WTC11 (cell line): Measurements from ENCODE around the gene INTS15. TPM values are rescaled to one million over a fixed set of nuclear protein-coding genes. Genes with fewer than 3 reads are reported as not detected.

Experiments
- ATAC-seq: fragments of 200-7000 bp; cut with Tn5 transposase; 2 replicates; pipeline ENCODE4 v1.10.0; 2021; ENCODE audit warnings: mild to moderate bottlenecking, moderate library complexity
- CTCF ChIA-PET: fragments of 300-600 bp; sonication (Branson Sonifier 250); formaldehyde crosslinking; loops from one replicate; lab custom pipeline; 2021; ENCODE audit warnings: antibody characterized with exemption; lab: Charles Lee
- POLR2A ChIA-PET: fragments of 350-600 bp; sonication (Branson Sonifier 250); formaldehyde crosslinking; loops from one replicate; lab custom pipeline; 2021; ENCODE audit warnings: antibody characterized with exemption; lab: Charles Lee
- DNase-seq: peaks from one replicate; pipeline ENCODE4 v3.0.0; 2021; ENCODE audit warnings: low spot score
- H3K27ac Mint-ChIP-seq: 2 replicates; pipeline ENCODE4 v1.8.0; 2021; ENCODE audit warnings: mixed read lengths
- H3K27me3 Mint-ChIP-seq: 2 replicates; pipeline ENCODE4 v1.8.0; 2021; ENCODE audit warnings: low read depth, mild to moderate bottlenecking, moderate library complexity, mixed read lengths
- H3K36me3 Mint-ChIP-seq: 2 replicates; pipeline ENCODE4 v1.8.0; 2021; ENCODE audit warnings: mixed read lengths
- H3K4me1 Mint-ChIP-seq: 2 replicates; pipeline ENCODE4 v1.8.0; 2022; ENCODE audit warnings: mixed read lengths
- H3K4me3 Mint-ChIP-seq: 2 replicates; pipeline ENCODE4 v1.8.0; 2021; ENCODE audit warnings: mild to moderate bottlenecking, moderate library complexity, mixed read lengths
- H3K9me3 Mint-ChIP-seq: 2 replicates; pipeline ENCODE4 v1.8.0; 2021; ENCODE audit warnings: mixed read lengths
- CREB1 ChIP-seq: sonication (generic); formaldehyde crosslinking; IDR thresholded peaks from 2 replicates; pipeline ENCODE4 v1.8.0; 2023; ENCODE audit warnings: mild to moderate bottlenecking, missing genetic modification reagents
- ESRRA ChIP-seq: sonication (generic); formaldehyde crosslinking; IDR thresholded peaks from 2 replicates; pipeline ENCODE4 v1.8.1; 2022; ENCODE audit warnings: mild to moderate bottlenecking, missing genetic modification reagents, borderline replicate concordance
- FOXJ3 ChIP-seq: sonication (generic); formaldehyde crosslinking; IDR thresholded peaks from 2 replicates; pipeline ENCODE4 v1.9.0; 2021; ENCODE audit warnings: missing genetic modification reagents, mild to moderate bottlenecking, borderline replicate concordance
- FOXP1 ChIP-seq: sonication (generic); formaldehyde crosslinking; IDR thresholded peaks from 2 replicates; pipeline ENCODE4 v1.8.0; 2022; ENCODE audit warnings: missing genetic modification reagents, mild to moderate bottlenecking, moderate library complexity, borderline replicate concordance
- FOXP4 ChIP-seq: sonication (generic); formaldehyde crosslinking; IDR thresholded peaks from 2 replicates; pipeline ENCODE4 v1.8.0; 2022; ENCODE audit warnings: mild to moderate bottlenecking, missing genetic modification reagents
- GRHL2 ChIP-seq: fragments of 250-450 bp; sonication (Bioruptor Pico); IDR thresholded peaks from 2 replicates; pipeline ENCODE4 v1.8.0; 2022; ENCODE audit warnings: mild to moderate bottlenecking, moderate library complexity; ENCODE audit not compliant: insufficient replicate concordance, severe bottlenecking
- GTF2I ChIP-seq: fragments of 250-450 bp; sonication (Bioruptor Pico); conservative IDR thresholded peaks from 2 replicates; pipeline ENCODE4 v1.4.0; 2021; ENCODE audit warnings: mild to moderate bottlenecking
- JAZF1 ChIP-seq: fragments of 250-450 bp; sonication (Bioruptor Pico); IDR thresholded peaks from 2 replicates; pipeline ENCODE4 v1.9.0; 2021; ENCODE audit warnings: moderate library complexity, mild to moderate bottlenecking, inconsistent platforms
- KAT7 ChIP-seq: sonication (generic); formaldehyde crosslinking; IDR thresholded peaks from 2 replicates; pipeline ENCODE4 v1.8.1; 2023; ENCODE audit warnings: missing genetic modification reagents, mild to moderate bottlenecking, borderline replicate concordance
- MLX ChIP-seq: sonication (generic); formaldehyde crosslinking; IDR thresholded peaks from 2 replicates; pipeline ENCODE4 v1.8.1; 2023; ENCODE audit warnings: mild to moderate bottlenecking, missing genetic modification reagents, moderate library complexity
- MYBL2 ChIP-seq: sonication (generic); formaldehyde crosslinking; IDR thresholded peaks from 2 replicates; pipeline ENCODE4 v1.8.1; 2023; ENCODE audit warnings: mild to moderate bottlenecking, moderate library complexity, missing genetic modification reagents
- NFYB ChIP-seq: sonication (generic); formaldehyde crosslinking; conservative IDR thresholded peaks from 2 replicates; pipeline ENCODE4 v1.8.0; 2022; ENCODE audit warnings: low read depth, missing genetic modification reagents
- TP53 ChIP-seq: sonication (generic); formaldehyde crosslinking; IDR thresholded peaks from 2 replicates; pipeline ENCODE4 v1.8.1; 2023; ENCODE audit warnings: mild to moderate bottlenecking, missing genetic modification reagents
- USF1 ChIP-seq: sonication (generic); formaldehyde crosslinking; IDR thresholded peaks from 2 replicates; pipeline ENCODE4 v1.8.0; 2022; ENCODE audit warnings: mild to moderate bottlenecking, missing genetic modification reagents
- ZNF232 ChIP-seq: sonication (generic); formaldehyde crosslinking; IDR thresholded peaks from 2 replicates; pipeline ENCODE4 v1.8.0; 2022; ENCODE audit warnings: mild to moderate bottlenecking, missing genetic modification reagents
- ZNF281 ChIP-seq: sonication (generic); formaldehyde crosslinking; IDR thresholded peaks from 2 replicates; pipeline ENCODE4 v1.8.0; 2023; ENCODE audit warnings: mild to moderate bottlenecking, missing genetic modification reagents
- ZNF317 ChIP-seq: sonication (generic); formaldehyde crosslinking; IDR thresholded peaks from 2 replicates; pipeline ENCODE4 v1.8.1; 2023; ENCODE audit warnings: low read depth, mild to moderate bottlenecking, moderate library complexity, missing genetic modification reagents, borderline replicate concordance
- ZNF396 ChIP-seq: fragments of 250-450 bp; sonication (Bioruptor Pico); IDR thresholded peaks from 2 replicates; pipeline ENCODE4 v1.8.0; 2021; ENCODE audit warnings: mild to moderate bottlenecking, moderate library complexity, borderline replicate concordance
- total RNA-seq: library from RNA; stranded (reverse); gene quantifications from 3 replicates; pipeline ENCODE4 v1.2.3, GENCODE V29; 2021
- TF ChIP-seq, protein P1 (sequence below): sonication (generic); formaldehyde crosslinking; IDR thresholded peaks from 2 replicates; pipeline ENCODE4 v1.8.1; 2022; ENCODE audit warnings: mild to moderate bottlenecking, moderate library complexity, missing genetic modification reagents
- TF ChIP-seq, protein P2 (sequence below): fragments of 250-450 bp; sonication (Bioruptor Pico); IDR thresholded peaks from 2 replicates; pipeline ENCODE4 v1.9.0; 2021; ENCODE audit warnings: moderate library complexity, mild to moderate bottlenecking, inconsistent platforms, borderline replicate concordance

Gene INTS15
- total RNA-seq, 1 experiment from 2014 or later: 28.2 TPM

DNA sequence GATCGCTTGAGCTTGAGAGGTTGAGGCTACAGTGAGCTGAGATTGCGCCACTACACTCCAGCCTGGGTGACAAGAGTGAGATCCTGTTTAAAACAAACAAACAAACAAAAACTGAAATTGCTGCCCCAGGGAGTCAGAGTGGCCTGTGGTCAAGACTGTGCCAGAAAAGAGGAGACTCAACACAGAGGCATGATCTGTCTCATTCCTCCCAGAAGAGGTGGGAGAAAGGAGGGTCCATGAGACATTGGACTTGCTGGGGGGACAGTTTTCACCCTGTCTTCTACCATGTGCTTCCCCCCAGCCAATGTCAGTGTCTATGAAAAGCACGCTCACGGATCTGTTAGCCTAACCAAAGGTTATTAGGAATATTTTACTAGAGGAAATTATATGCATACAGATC is 28.8 kb downstream of the INTS15 start (continued):
- TF ChIP-seq ZNF281 (CRISPR knock-in tag): no peak
- TF ChIP-seq FOXP4 (CRISPR knock-in tag): no peak
- no peak for TF ChIP-seq MYBL2 (CRISPR knock-in tag)
- TF ChIP-seq KAT7 (CRISPR knock-in tag): no peak
- TF ChIP-seq FOXP1 (CRISPR knock-in tag): no peak
- TF ChIP-seq, protein P1, sequence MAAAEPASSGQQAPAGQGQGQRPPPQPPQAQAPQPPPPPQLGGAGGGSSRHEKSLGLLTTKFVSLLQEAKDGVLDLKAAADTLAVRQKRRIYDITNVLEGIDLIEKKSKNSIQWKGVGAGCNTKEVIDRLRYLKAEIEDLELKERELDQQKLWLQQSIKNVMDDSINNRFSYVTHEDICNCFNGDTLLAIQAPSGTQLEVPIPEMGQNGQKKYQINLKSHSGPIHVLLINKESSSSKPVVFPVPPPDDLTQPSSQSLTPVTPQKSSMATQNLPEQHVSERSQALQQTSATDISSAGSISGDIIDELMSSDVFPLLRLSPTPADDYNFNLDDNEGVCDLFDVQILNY: no peak
- no peak for TF ChIP-seq MLX
- no peak for TF ChIP-seq TP53 (CRISPR knock-in tag)

- 0 out of 2 replicates have a peak, but pooled peaks cover 2% of the 10 kb centered on the region for H3K4me1 Mint-ChIP-seq
- no peaks in the 10 kb centered on the region for H3K27me3 Mint-ChIP-seq
- POLR2A ChIA-PET: no interaction called here
- CTCF ChIA-PET: no interaction called here
- ATAC-seq (no peak), DNase-seq (no peak)
- H3K9me3 Mint-ChIP-seq: no peaks in the 10 kb centered on the region
- H3K27ac Mint-ChIP-seq: no peak overlapping the region
- peaks cover 14% of the 10 kb centered on the region for H3K36me3 Mint-ChIP-seq
- no peak overlapping the region for H3K4me3 Mint-ChIP-seq
- TF ChIP-seq FOXJ3 (CRISPR knock-in tag) (no peak), GRHL2 (CRISPR knock-in tag) (no peak), USF1 (CRISPR knock-in tag) (no peak), NFYB (CRISPR knock-in tag) (no peak), FOXP4 (CRISPR knock-in tag) (no peak), CREB1 (CRISPR knock-in tag) (no peak), ZNF317 (CRISPR knock-in tag) (no peak), JAZF1 (CRISPR knock-in tag) (no peak), GTF2I (CRISPR knock-in tag) (no peak), ESRRA (CRISPR knock-in tag) (no peak), ZNF396 (CRISPR knock-in tag) (no peak), ZNF232 (no peak)
- TF ChIP-seq, protein P2, sequence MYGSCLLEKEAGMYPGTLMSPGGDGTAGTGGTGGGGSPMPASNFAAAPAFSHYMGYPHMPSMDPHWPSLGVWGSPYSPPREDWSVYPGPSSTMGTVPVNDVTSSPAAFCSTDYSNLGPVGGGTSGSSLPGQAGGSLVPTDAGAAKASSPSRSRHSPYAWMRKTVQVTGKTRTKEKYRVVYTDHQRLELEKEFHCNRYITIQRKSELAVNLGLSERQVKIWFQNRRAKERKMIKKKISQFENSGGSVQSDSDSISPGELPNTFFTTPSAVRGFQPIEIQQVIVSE (CRISPR knock-in tag): no peak
These were observed 30.1 kb downstream of the INTS15 start for GRCh38 chr7:6619961-6620360.
